MCF 10A (cell line): Measurements from ENCODE around the gene ZNF362. TPM values are rescaled to one million over a fixed set of nuclear protein-coding genes. Genes with fewer than 3 reads are reported as not detected.

ENCODE experiments used
- BruUV-seq: library from RNA; stranded (reverse); fragments of 400-500 nt; replicated peaks from 2 replicates; lab custom pipeline; 2021; lab: Mats Ljungman, UMichigan
- CTCF ChIA-PET: fragments of 300-600 bp; sonication (Branson Sonifier 250); formaldehyde crosslinking; extraction: SDS; loops from one replicate; lab custom pipeline; 2021; ENCODE audit warnings: antibody characterized with exemption, inconsistent platforms; lab: Yijun Ruan, JAX
- POLR2A ChIA-PET: fragments of 300-600, 350-650 bp; sonication (Branson Sonifier 250); formaldehyde crosslinking; extraction: SDS; loops from one replicate; lab custom pipeline; 2020; ENCODE audit warnings: antibody characterized with exemption, inconsistent platforms; lab: Yijun Ruan, JAX
- DNase-seq: peaks from one replicate; pipeline ENCODE4 v3.0.0-alpha.2; 2018; ENCODE audit not compliant: unreplicated experiment
- H3K27ac Mint-ChIP-seq: one replicate; pipeline ENCODE4 v1.8.0; 2022; ENCODE audit warnings: mild to moderate bottlenecking, low read depth, mixed read lengths; ENCODE audit not compliant: unreplicated experiment
- H3K27me3 Mint-ChIP-seq: one replicate; pipeline ENCODE4 v1.8.0; 2022; ENCODE audit warnings: mixed read lengths; ENCODE audit not compliant: insufficient read depth, unreplicated experiment
- H3K36me3 Mint-ChIP-seq: one replicate; pipeline ENCODE4 v1.8.0; 2022; ENCODE audit warnings: mild to moderate bottlenecking, moderate library complexity, mixed read lengths; ENCODE audit not compliant: insufficient read depth, unreplicated experiment
- H3K4me1 Mint-ChIP-seq: one replicate; pipeline ENCODE4 v1.8.0; 2022; ENCODE audit warnings: mixed read lengths; ENCODE audit not compliant: insufficient read depth, unreplicated experiment
- H3K4me3 Mint-ChIP-seq: one replicate; pipeline ENCODE4 v1.8.0; 2022; ENCODE audit warnings: mild to moderate bottlenecking, moderate library complexity, mixed read lengths; ENCODE audit not compliant: unreplicated experiment
- H3K9me3 Mint-ChIP-seq: one replicate; pipeline ENCODE4 v1.8.0; 2022; ENCODE audit warnings: mixed read lengths; ENCODE audit not compliant: unreplicated experiment
- intact Hi-C: fragments of 100-400 bp; cut with micrococcal nuclease; formaldehyde crosslinking; loops from 2 replicates; pipeline ENCODE4 v1.14.1; 2022
- total RNA-seq: library from RNA; stranded (reverse); gene quantifications from 2 replicates; pipeline ENCODE4 v1.2.3, GENCODE V29; 2022
- TF ChIP-seq, protein P1 (sequence below): fragments of 200-600 bp; IDR thresholded peaks from one replicate; pipeline ENCODE4 v1.8.0; 2022; ENCODE audit warnings: antibody characterized with exemption, mild to moderate bottlenecking; ENCODE audit not compliant: unreplicated experiment

Gene ZNF362
- total RNA-seq, 1 experiment from 2014 or later, result 15.8 TPM

GRCh38 chr1:33346533-33346926, 90.2 kb downstream of the ZNF362 start:
- no peaks in the 10 kb centered on the region for H3K9me3 Mint-ChIP-seq
- CTCF ChIA-PET, result interaction anchor here (1.3 kb wide), 1 partner anchor 87 kb away, joined by 4 read pairs; no protein-coding TSS in a partner anchor
- POLR2A ChIA-PET, result interaction anchor here (0.6 to 6.4 kb wide), 5 partner anchors 9 to 115 kb away, joined by 3 to 133 read pairs (median 5); no protein-coding TSS in a partner anchor

GRCh38 chr1:33346927-33347649, 90.8 kb downstream of the ZNF362 start:
- ChIA-PET POLR2A (interaction anchor here (0.6 to 6.4 kb wide), 12 partner anchors 10 to 316 kb away, joined by 3 to 133 read pairs (median 4); partner anchors contain the start of gene TRIM62), CTCF (interaction anchor here (0.7 to 1.3 kb wide), 5 partner anchors 8 to 126 kb away, joined by 3 to 10 read pairs (median 3); no protein-coding TSS in a partner anchor)
- TF ChIP-seq, protein P1, sequence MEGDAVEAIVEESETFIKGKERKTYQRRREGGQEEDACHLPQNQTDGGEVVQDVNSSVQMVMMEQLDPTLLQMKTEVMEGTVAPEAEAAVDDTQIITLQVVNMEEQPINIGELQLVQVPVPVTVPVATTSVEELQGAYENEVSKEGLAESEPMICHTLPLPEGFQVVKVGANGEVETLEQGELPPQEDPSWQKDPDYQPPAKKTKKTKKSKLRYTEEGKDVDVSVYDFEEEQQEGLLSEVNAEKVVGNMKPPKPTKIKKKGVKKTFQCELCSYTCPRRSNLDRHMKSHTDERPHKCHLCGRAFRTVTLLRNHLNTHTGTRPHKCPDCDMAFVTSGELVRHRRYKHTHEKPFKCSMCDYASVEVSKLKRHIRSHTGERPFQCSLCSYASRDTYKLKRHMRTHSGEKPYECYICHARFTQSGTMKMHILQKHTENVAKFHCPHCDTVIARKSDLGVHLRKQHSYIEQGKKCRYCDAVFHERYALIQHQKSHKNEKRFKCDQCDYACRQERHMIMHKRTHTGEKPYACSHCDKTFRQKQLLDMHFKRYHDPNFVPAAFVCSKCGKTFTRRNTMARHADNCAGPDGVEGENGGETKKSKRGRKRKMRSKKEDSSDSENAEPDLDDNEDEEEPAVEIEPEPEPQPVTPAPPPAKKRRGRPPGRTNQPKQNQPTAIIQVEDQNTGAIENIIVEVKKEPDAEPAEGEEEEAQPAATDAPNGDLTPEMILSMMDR, result no peak
- Mint-ChIP-seq H3K27me3 (no peaks in the 10 kb centered on the region), H3K4me3 (peak overlapping the region; percentile 85), H3K9me3 (no peaks in the 10 kb centered on the region), H3K27ac (peak overlapping the region; percentile 57), H3K4me1 (peaks cover 41% of the 10 kb centered on the region), H3K36me3 (peaks cover 52% of the 10 kb centered on the region)
- intact Hi-C loops, result no loop called here
- BruUV-seq, result TSS peak; percentile 81
- DNase-seq, result peak; percentile 97

More at GRCh38 chr1:33346533-33346926, 90.2 kb downstream of the ZNF362 start:
- TF ChIP-seq, protein P1, result no peak
- H3K27me3 Mint-ChIP-seq, result no peaks in the 10 kb centered on the region
- H3K36me3 Mint-ChIP-seq, result peaks cover 58% of the 10 kb centered on the region
- intact Hi-C loops, result no loop called here
- peak overlapping the region; percentile 85 for H3K4me3 Mint-ChIP-seq
- DNase-seq, result no peak
- H3K4me1 Mint-ChIP-seq, result peaks cover 45% of the 10 kb centered on the region
- no TSS peak for BruUV-seq
- peak overlapping the region; percentile 57 for H3K27ac Mint-ChIP-seq

GRCh38 chr1:33347650-33347992, 91.3 kb downstream of the ZNF362 start:
- Mint-ChIP-seq H3K27ac (peak overlapping the region; percentile 57), H3K4me1 (peaks cover 35% of the 10 kb centered on the region), H3K36me3 (peaks cover 47% of the 10 kb centered on the region), H3K27me3 (no peaks in the 10 kb centered on the region), H3K9me3 (no peaks in the 10 kb centered on the region), H3K4me3 (peak overlapping the region; percentile 85)
- BruUV-seq, result no TSS peak
- CTCF ChIA-PET, result interaction anchor here (1.2 to 1.4 kb wide), 5 partner anchors 9 to 86 kb away, joined by 3 to 10 read pairs (median 4); no protein-coding TSS in a partner anchor
- TF ChIP-seq, protein P1, result no peak
- DNase-seq, result peak; percentile 63
- POLR2A ChIA-PET, result interaction anchor here (0.9 to 6.4 kb wide), 10 partner anchors 10 to 317 kb away, joined by 3 to 133 read pairs (median 4); partner anchors contain the start of gene TRIM62
- intact Hi-C loops, result no loop called here

- DNase-seq, result no peak
- H3K27ac Mint-ChIP-seq, result peak overlapping the region; percentile 95
- peaks cover 32% of the 10 kb centered on the region for H3K4me1 Mint-ChIP-seq
- intact Hi-C loops, result loop anchor here (2.0 kb wide), 1 partner anchor 19 kb away; no protein-coding TSS in a partner anchor
- no TSS peak for BruUV-seq
- ChIA-PET POLR2A (interaction anchor here (0.7 to 6.4 kb wide), 13 partner anchors 11 to 1057 kb away, joined by 3 to 133 read pairs (median 4); partner anchors contain the start of gene TRIM62), CTCF (interaction anchor here (1.2 to 1.4 kb wide), 4 partner anchors 10 to 54 kb away, joined by 3 to 10 read pairs (median 6); no protein-coding TSS in a partner anchor)
- no peaks in the 10 kb centered on the region for H3K9me3 Mint-ChIP-seq
- TF ChIP-seq, protein P1, result no peak
- peak overlapping the region; percentile 85 for H3K4me3 Mint-ChIP-seq
- peaks cover 43% of the 10 kb centered on the region for H3K36me3 Mint-ChIP-seq
- no peaks in the 10 kb centered on the region for H3K27me3 Mint-ChIP-seq
These were observed 91.9 kb downstream of the ZNF362 start for GRCh38 chr1:33348194-33348593.
